Measurements from ENCODE around the gene CD52. TPM values are rescaled to one million over a fixed set of nuclear protein-coding genes. Genes with fewer than 3 reads are reported as not detected.

The CD52 gene
- total RNA-seq, 1 donor from 2014 or later = 7.3 TPM

DNA sequence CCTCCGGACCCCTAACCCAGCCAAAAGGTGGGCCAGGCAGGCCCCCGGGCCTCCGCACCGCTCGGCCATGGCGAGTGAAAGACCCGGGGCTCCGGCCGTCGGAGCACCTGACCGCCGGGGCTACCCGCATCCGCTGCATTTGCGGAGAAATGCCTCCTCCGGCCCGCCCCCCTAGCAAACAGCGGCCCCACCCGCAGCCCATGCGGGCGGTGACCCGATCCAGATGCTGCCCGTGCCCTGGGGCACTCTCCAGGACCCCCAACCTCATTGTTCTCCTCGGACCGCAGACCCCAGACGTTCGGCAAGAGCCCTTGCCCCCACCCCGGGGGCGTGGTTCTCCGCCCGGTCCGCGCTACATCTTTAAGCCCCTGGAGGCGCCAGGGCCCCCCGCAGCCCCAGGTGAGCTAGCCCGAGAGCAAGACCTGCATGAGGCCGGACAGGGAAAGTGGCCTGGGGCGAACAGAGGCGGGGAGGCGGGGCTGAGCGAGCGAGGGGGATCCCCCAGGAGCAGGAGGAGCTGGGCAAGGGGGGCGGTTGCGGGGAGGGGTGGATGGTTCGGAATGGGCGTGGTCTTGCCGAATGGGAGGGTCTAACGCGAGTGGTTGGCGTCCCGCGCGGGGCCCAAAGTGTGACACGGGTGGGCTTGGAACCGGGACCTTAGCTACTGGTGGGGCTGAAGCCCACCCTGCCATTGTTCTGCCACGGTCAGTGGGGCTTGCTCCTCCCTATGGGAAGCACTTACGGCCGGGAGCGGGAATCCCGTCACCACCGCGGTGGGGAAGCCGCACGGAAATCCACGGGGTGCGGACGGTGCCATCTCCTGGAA lies 42.4 kb downstream of the CD52 start:
- H3K27ac Mint-ChIP-seq = no peak overlapping the region
- peak overlapping the region; percentile 97 for H3K4me2 ChIP-seq

GRCh38 chr1:26360807-26361604 lies 43.2 kb downstream of the CD52 start:
- H3K9ac ChIP-seq = no peak overlapping the region
- no peaks in the 10 kb centered on the region for H3K79me2 ChIP-seq (ENCODE audit: low read depth)
- H3K9me3 ChIP-seq (ENCODE audit: low read depth) = no peaks in the 10 kb centered on the region
- H3K4me1 ChIP-seq = peaks cover 8% of the 10 kb centered on the region
- H3K4me1 Mint-ChIP-seq = peaks cover 45% of the 10 kb centered on the region
- peak overlapping the region; percentile 97 for H2AFZ ChIP-seq (replicated peaks)
- H3K27me3 Mint-ChIP-seq (ENCODE audit: insufficient read depth, low read depth) = peaks cover 25% of the 10 kb centered on the region
- H3K27me3 ChIP-seq = peaks cover 81% of the 10 kb centered on the region
- H3K4me3 Mint-ChIP-seq = peak overlapping the region; percentile 62
- peak overlapping the region; percentile 97 for H3K4me2 ChIP-seq
- no peaks in the 10 kb centered on the region for H3K36me3 ChIP-seq
- H3K27ac Mint-ChIP-seq = peak overlapping the region; percentile 76
- peaks cover 13% of the 10 kb centered on the region for H3F3A ChIP-seq (ENCODE audit: low read depth)
- TF ChIP-seq EZH2 (IDR thresholded peaks at IDR 0.05) (no peak), CTCF (IDR thresholded peaks at IDR 0.05) (no peak), EZH2phosphoT487 (IDR thresholded peaks at IDR 0.05) (no peak)
- H3K4me3 ChIP-seq = peak overlapping the region; percentile 64
- no peaks in the 10 kb centered on the region for H3K9me3 Mint-ChIP-seq
- H3K36me3 Mint-ChIP-seq = no peaks in the 10 kb centered on the region
- H3K27ac ChIP-seq = no peak overlapping the region
- no peak for DNase-seq (ENCODE audit: low spot score)
- no peaks in the 10 kb centered on the region for H4K20me1 ChIP-seq (ENCODE audit: low read depth)

More for the DNA sequence above, 42.4 kb downstream of the CD52 start:
- Mint-ChIP-seq H3K36me3 (no peaks in the 10 kb centered on the region), H3K9me3 (no peaks in the 10 kb centered on the region), H3K4me1 (peaks cover 52% of the 10 kb centered on the region), H3K27me3 (ENCODE audit: insufficient read depth, low read depth) (peaks cover 26% of the 10 kb centered on the region), H3K4me3 (peak overlapping the region; percentile 62)
- DNase-seq (ENCODE audit: low spot score) = peak; percentile 74
- Histone ChIP-seq H3K4me1 (peaks cover 8% of the 10 kb centered on the region), H3K4me3 (peak overlapping the region; percentile 64), H3K27me3 (peaks cover 73% of the 10 kb centered on the region), H3K27ac (no peak overlapping the region), H3F3A (ENCODE audit: low read depth) (peaks cover 13% of the 10 kb centered on the region), H3K79me2 (ENCODE audit: low read depth) (no peaks in the 10 kb centered on the region), H3K9ac (no peak overlapping the region), H3K36me3 (no peaks in the 10 kb centered on the region), H2AFZ (replicated peaks) (peak overlapping the region; percentile 97), H4K20me1 (ENCODE audit: low read depth) (no peaks in the 10 kb centered on the region), H3K9me3 (ENCODE audit: low read depth) (no peaks in the 10 kb centered on the region)
- no peak for TF ChIP-seq CTCF (IDR thresholded peaks at IDR 0.05)
- TF ChIP-seq EZH2 (IDR thresholded peaks at IDR 0.05) = peak; percentile 76
- TF ChIP-seq EZH2phosphoT487 (IDR thresholded peaks at IDR 0.05) = peak; percentile 44

DNA sequence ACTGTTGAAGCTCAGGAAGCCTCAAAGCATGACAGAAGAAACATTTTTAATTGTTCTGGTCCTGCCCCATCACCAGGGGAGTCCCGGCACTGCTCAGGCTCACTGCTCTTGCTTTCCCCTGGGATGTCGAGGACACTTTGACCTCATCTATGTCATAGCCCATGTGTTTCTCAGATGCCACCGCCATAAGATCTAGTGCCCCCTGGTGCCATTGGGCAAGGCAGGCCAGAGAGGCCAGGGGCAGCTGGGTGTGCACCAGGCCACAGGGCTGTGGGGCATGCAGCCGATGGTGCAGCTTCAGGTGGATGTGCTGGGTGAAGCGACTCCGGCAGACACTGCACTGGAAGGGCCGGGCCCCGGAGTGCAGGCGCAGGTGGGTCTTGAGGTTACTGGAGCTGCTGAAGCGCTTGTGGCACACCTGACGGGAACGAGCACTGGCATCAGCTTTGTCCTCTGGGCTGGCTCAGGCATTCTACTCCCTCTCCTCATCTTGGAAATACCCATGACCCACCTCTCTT lies 43.9 kb downstream of the CD52 start:
- peaks cover 81% of the 10 kb centered on the region for H3K27me3 ChIP-seq
- no peaks in the 10 kb centered on the region for H3K9me3 ChIP-seq (ENCODE audit: low read depth)
- no peaks in the 10 kb centered on the region for H4K20me1 ChIP-seq (ENCODE audit: low read depth)
- peaks cover 8% of the 10 kb centered on the region for H3K4me1 ChIP-seq
- no peak overlapping the region for H3K4me3 ChIP-seq
- no peak overlapping the region for H2AFZ ChIP-seq (replicated peaks)
- H3F3A ChIP-seq (ENCODE audit: low read depth) = peaks cover 13% of the 10 kb centered on the region
- H3K27me3 Mint-ChIP-seq (ENCODE audit: insufficient read depth, low read depth) = peaks cover 25% of the 10 kb centered on the region
- H3K36me3 Mint-ChIP-seq = no peaks in the 10 kb centered on the region
- H3K9ac ChIP-seq = no peak overlapping the region
- TF ChIP-seq CTCF (IDR thresholded peaks at IDR 0.05) = no peak
- TF ChIP-seq EZH2phosphoT487 (IDR thresholded peaks at IDR 0.05) = no peak
- TF ChIP-seq EZH2 (IDR thresholded peaks at IDR 0.05) = no peak
- H3K79me2 ChIP-seq (ENCODE audit: low read depth) = no peaks in the 10 kb centered on the region
- H3K27ac Mint-ChIP-seq = no peak overlapping the region
- H3K4me3 Mint-ChIP-seq = peak overlapping the region; percentile 15
- no peaks in the 10 kb centered on the region for H3K36me3 ChIP-seq
- H3K9me3 Mint-ChIP-seq = no peaks in the 10 kb centered on the region
- DNase-seq (ENCODE audit: low spot score) = no peak
- H3K4me2 ChIP-seq = no peak overlapping the region
- H3K4me1 Mint-ChIP-seq = peaks cover 44% of the 10 kb centered on the region
- no peak overlapping the region for H3K27ac ChIP-seq

All from neural progenitor cell (in vitro differentiated cells).